ENCODE results near the gene PRPF38A. TPM values are rescaled to one million over a fixed set of nuclear protein-coding genes. Genes with fewer than 3 reads are reported as not detected.
A peak's percentile ranks its signal among the peaks of the same experiment; 100 is the strongest.
"Not testable (repeated sequence)": the region's sequence is repeated elsewhere in the genome, so short reads cannot be mapped to it uniquely, and the experiment has no call there.

The PRPF38A gene
- total RNA-seq, 1 donor, result 12.5 TPM

GRCh38 chr1:52367272-52367671 is 37.1 kb upstream of the PRPF38A start:
- H3K4me3 ChIP-seq (ENCODE audit: low read depth, low read length), result no peak overlapping the region
- TF ChIP-seq CTCF (IDR thresholded peaks at IDR 0.05; ENCODE audit: insufficient read depth, low read depth, low read length), result no peak
- no peak for DNase-seq (ENCODE audit: low read depth)

GRCh38 chr1:52368383-52369172 is 35.8 kb upstream of the PRPF38A start:
- peak; percentile 10 for TF ChIP-seq CTCF (IDR thresholded peaks at IDR 0.05; ENCODE audit: insufficient read depth, low read depth, low read length)
- DNase-seq (ENCODE audit: low read depth), result peak; percentile 40
- H3K4me3 ChIP-seq (ENCODE audit: low read depth, low read length), result peak overlapping the region; percentile 46

- not testable (repeated sequence) for H3K4me3 ChIP-seq (ENCODE audit: low read depth, low read length); DNase-seq (ENCODE audit: low read depth)
These were observed 34.6 kb upstream of the PRPF38A start for GRCh38 chr1:52369851-52370250.

- DNase-seq (ENCODE audit: low read depth), result no peak
- TF ChIP-seq CTCF (IDR thresholded peaks at IDR 0.05; ENCODE audit: insufficient read depth, low read depth, low read length), result no peak
- no peak overlapping the region for H3K4me3 ChIP-seq (ENCODE audit: low read depth, low read length)
These were observed 19.0 kb upstream of the PRPF38A start for GRCh38 chr1:52385376-52385775.

GRCh38 chr1:52386458-52386857 is 17.9 kb upstream of the PRPF38A start:
- DNase-seq (ENCODE audit: low read depth), result peak; percentile 48
- TF ChIP-seq CTCF (IDR thresholded peaks at IDR 0.05; ENCODE audit: insufficient read depth, low read depth, low read length), result no peak
- H3K4me3 ChIP-seq (ENCODE audit: low read depth, low read length), result no peak overlapping the region

GRCh38 chr1:52393174-52393573 is 11.2 kb upstream of the PRPF38A start:
- no peak for TF ChIP-seq CTCF (IDR thresholded peaks at IDR 0.05; ENCODE audit: insufficient read depth, low read depth, low read length)
- no peak for DNase-seq (ENCODE audit: low read depth)
- no peak overlapping the region for H3K4me3 ChIP-seq (ENCODE audit: low read depth, low read length)

GRCh38 chr1:52399629-52400028 is 4.8 kb upstream of the PRPF38A start:
- DNase-seq (ENCODE audit: low read depth), result no peak
- H3K4me3 ChIP-seq (ENCODE audit: low read depth, low read length), result no peak overlapping the region
- TF ChIP-seq CTCF (IDR thresholded peaks at IDR 0.05; ENCODE audit: insufficient read depth, low read depth, low read length), result no peak
